Measurements from ENCODE around the gene RIPK4. TPM values are rescaled to one million over a fixed set of nuclear protein-coding genes. Genes with fewer than 3 reads are reported as not detected.

RIPK4 gene
- total and polyA plus RNA-seq, 8 donors: 5.8 to 10.5 (median 8.5) TPM

- Histone ChIP-seq H3K4me3 (no peak overlapping the region), H3K27me3 (peaks cover 0 to 4% of the 10 kb centered on the region in 2 donors), H3K9me3 (peaks cover 0 to 12% of the 10 kb centered on the region in 2 donors), H3K4me1 (no peaks in the 10 kb centered on the region), H3K36me3 (peaks cover 0 to 30% of the 10 kb centered on the region in 2 donors), H3K27ac (no peak overlapping the region)
- intact Hi-C loops (cut with DNase I): no loop called here
- TF ChIP-seq, protein P1, sequence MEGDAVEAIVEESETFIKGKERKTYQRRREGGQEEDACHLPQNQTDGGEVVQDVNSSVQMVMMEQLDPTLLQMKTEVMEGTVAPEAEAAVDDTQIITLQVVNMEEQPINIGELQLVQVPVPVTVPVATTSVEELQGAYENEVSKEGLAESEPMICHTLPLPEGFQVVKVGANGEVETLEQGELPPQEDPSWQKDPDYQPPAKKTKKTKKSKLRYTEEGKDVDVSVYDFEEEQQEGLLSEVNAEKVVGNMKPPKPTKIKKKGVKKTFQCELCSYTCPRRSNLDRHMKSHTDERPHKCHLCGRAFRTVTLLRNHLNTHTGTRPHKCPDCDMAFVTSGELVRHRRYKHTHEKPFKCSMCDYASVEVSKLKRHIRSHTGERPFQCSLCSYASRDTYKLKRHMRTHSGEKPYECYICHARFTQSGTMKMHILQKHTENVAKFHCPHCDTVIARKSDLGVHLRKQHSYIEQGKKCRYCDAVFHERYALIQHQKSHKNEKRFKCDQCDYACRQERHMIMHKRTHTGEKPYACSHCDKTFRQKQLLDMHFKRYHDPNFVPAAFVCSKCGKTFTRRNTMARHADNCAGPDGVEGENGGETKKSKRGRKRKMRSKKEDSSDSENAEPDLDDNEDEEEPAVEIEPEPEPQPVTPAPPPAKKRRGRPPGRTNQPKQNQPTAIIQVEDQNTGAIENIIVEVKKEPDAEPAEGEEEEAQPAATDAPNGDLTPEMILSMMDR (IDR thresholded peaks at IDR 0.05): no peak
- DNase-seq (no peak), ATAC-seq (no peak)
These were observed 27.8 kb downstream of the RIPK4 start for GRCh38 chr21:41739011-41739410.

DNA sequence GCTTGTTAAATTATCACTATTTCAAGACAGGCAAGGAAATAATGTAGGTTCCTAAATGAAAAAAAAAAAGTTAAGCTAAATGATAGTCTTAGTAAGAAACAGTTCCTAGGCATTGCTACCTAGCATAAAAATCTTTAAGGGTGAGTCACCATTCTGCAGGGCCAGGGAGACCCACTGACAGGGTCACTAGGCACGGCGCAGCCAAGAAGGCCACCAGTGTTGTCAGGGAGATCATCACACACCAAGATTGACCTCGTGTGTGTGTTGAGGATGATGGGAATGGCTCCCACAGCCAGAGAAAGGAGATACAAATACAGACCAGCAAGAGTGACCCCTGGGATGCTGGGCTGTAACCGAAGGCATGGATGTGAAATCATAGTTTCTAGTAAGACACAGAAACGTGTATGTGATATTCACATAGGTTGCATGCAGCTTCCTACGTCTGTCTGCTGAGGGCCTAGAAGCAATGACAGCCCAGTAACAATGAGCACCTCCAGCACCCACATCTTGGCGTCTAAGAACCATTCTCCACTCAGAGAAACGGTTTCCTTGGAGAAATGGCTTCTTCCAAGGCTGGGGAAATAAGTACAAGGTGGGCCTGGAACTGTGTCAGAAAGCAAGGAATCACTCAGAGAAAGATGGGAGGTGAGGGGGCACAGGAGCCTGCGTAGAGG lies 29.1 kb downstream of the RIPK4 start:
- Histone ChIP-seq H3K4me3 (no peak overlapping the region), H3K27ac (no peak overlapping the region), H3K27me3 (no peaks in the 10 kb centered on the region), H3K4me1 (no peaks in the 10 kb centered on the region), H3K36me3 (peaks cover 0 to 26% of the 10 kb centered on the region in 2 donors), H3K9me3 (peaks cover 0 to 12% of the 10 kb centered on the region in 2 donors)
- TF ChIP-seq, protein P1 (IDR thresholded peaks at IDR 0.05): no peak
- ATAC-seq: no peak
- intact Hi-C loops (cut with DNase I): no loop called here
- no peak for DNase-seq

GRCh38 chr21:41736423-41736822 lies 30.4 kb downstream of the RIPK4 start:
- TF ChIP-seq, protein P1 (IDR thresholded peaks at IDR 0.05): no peak
- intact Hi-C loops (cut with DNase I): no loop called here
- ATAC-seq (peak; percentile 63), DNase-seq (no peak)
- H3K27me3 ChIP-seq: no peaks in the 10 kb centered on the region
- H3K27ac ChIP-seq: no peak overlapping the region
- H3K36me3 ChIP-seq: peaks cover 0 to 13% of the 10 kb centered on the region in 2 donors
- H3K4me3 ChIP-seq: no peak overlapping the region
- H3K9me3 ChIP-seq: peaks cover 0 to 12% of the 10 kb centered on the region in 2 donors
- no peaks in the 10 kb centered on the region for H3K4me1 ChIP-seq

DNA sequence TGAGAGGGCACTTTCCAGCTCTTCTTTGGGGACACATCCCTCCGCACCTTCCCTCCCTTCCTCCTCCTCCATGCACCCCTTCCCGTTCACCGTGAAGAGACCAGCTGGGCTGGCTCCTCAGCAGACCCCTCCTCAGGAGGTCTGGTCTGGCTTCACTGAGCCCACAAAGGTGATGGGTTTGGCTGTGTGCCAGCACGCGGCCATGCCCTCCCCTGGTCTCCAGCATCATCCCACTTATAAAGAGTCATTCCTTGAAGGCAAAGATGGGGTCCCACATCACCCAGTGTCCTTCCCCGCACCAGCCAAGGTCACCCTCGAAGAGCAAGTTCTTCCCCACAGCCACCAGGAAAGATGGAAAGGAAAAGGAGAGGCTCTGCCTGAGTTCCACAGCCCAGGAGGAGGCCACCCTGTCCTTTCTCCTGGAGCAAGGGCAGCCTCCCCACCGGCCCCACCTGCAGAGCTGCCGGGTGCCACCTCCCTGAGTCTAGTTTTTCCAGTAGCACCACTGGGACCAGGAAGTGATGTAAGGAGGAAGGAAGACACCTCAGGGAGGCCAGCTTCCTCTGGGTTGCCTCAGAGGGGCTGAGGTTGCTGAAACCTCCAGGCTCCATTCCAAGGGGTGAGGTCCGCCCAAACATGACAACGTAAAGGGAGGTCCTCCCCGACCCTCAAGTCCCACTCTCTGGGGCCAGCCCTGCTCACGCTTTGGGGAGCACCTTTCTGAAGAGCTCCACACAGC lies 32.7 kb downstream of the RIPK4 start:
- Histone ChIP-seq H3K27ac (no peak overlapping the region), H3K36me3 (no peaks in the 10 kb centered on the region), H3K4me3 (no peak overlapping the region), H3K4me1 (no peaks in the 10 kb centered on the region), H3K27me3 (peaks cover 0 to 7% of the 10 kb centered on the region in 2 donors), H3K9me3 (peaks cover 0 to 12% of the 10 kb centered on the region in 2 donors)
- DNase-seq: no peak
- intact Hi-C loops (cut with DNase I): no loop called here
- TF ChIP-seq, protein P1 (IDR thresholded peaks at IDR 0.05): no peak
- no peak for ATAC-seq

DNA sequence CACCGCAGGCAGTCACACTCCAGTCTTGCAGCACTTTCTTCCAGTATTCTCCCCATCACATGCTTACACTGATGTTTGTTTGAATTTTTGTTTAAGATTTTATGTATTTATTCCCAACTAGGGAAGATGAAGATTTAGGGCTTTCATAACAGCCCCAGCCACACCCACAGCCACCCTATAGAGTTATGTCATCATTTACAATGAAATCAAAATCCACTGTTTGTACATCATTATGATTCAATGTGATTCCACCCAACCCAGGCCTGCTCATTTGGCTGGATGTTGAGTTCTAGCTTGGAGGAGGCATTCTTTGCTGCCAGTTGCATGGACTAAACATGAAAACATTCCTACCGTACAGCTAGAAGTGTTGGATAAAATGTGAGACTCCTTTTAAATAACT lies 35.8 kb downstream of the RIPK4 start:
- H3K9me3 ChIP-seq: no peaks in the 10 kb centered on the region
- DNase-seq: no peak
- H3K27me3 ChIP-seq: peaks cover 0 to 37% of the 10 kb centered on the region in 2 donors
- intact Hi-C loops (cut with DNase I): no loop called here
- no peak overlapping the region for H3K27ac ChIP-seq
- no peaks in the 10 kb centered on the region for H3K4me1 ChIP-seq
- TF ChIP-seq, protein P1 (IDR thresholded peaks at IDR 0.05): no peak
- no peaks in the 10 kb centered on the region for H3K36me3 ChIP-seq
- no peak for ATAC-seq
- no peak overlapping the region for H3K4me3 ChIP-seq
